ENCODE data around the gene GNA14. TPM values are rescaled to one million over a fixed set of nuclear protein-coding genes. Genes with fewer than 3 reads are reported as not detected.

The GNA14 gene
- total RNA-seq, 1 experiment from 2014 or later: 0.37 TPM

DNA sequence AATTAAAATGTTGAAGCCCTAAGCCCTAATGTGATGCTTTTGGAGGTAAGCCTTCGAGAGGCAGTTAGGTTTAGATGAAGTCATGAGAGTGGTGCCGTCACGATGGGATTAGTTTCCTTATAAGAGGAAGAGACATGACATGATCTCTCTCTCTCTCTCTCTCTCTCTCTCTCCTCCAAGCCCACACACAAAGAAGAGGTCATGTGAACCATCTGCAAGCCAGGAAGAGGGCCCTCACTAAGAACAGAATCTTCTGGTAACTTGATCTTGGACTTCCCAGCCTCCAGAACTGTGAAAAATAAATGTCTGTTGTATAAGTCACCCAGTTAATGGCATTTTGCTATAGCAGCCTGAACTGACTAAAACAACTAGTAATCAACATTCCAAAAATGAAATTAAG lies 175.5 kb downstream of the GNA14 start:
- H3K36me3 Mint-ChIP-seq (ENCODE audit: insufficient read depth in 1 of 3, low read depth in 3 of 3): peaks cover 2 to 11% (median 4%) of the 10 kb centered on the region in 3 experiments; a peak in 6 of 7 replicates
- Histone ChIP-seq H3K9ac (ENCODE audit: extremely low read depth, insufficient read length, low read length) (no peak overlapping the region), H3K9me3 (ENCODE audit: control insufficient read depth, low read depth, low read length) (no peaks in the 10 kb centered on the region), H4K8ac (replicated peaks; ENCODE audit: insufficient read length, low read depth, low read length) (no peak overlapping the region), H3K56ac (ENCODE audit: insufficient read length, low read depth, low read length) (no peak overlapping the region), H3K4me1 (ENCODE audit: insufficient read depth, low read length) (no peaks in the 10 kb centered on the region; the same call in 1 of the 2 replicates), H4K5ac (ENCODE audit: insufficient read length, low read depth, low read length) (no peak overlapping the region), H2BK12ac (ENCODE audit: insufficient read length, low read depth, low read length) (no peak overlapping the region), H2BK120ac (ENCODE audit: low read depth, low read length, poor library complexity, severe bottlenecking) (no peak overlapping the region), H2AK5ac (ENCODE audit: insufficient read length, low read length) (no peak overlapping the region), H3K18ac (ENCODE audit: insufficient read length, low read depth, low read length) (no peak overlapping the region), H3K4me2 (ENCODE audit: insufficient read depth, insufficient read length, low read length) (no peak overlapping the region), H3K14ac (ENCODE audit: insufficient read depth, low read length) (no peak overlapping the region), H2BK5ac (ENCODE audit: insufficient read length, low read length) (no peak overlapping the region), H3K4ac (ENCODE audit: low read depth, low read length) (no peak overlapping the region), H3K23me2 (ENCODE audit: insufficient read length, low read depth, low read length, poor library complexity, severe bottlenecking) (no peaks in the 10 kb centered on the region), H2AFZ (ENCODE audit: low read length) (no peak overlapping the region), H3T11ph (ENCODE audit: low read length) (no peak overlapping the region), H3K23ac (ENCODE audit: insufficient read length, low read depth, low read length) (no peak overlapping the region), H3K79me1 (ENCODE audit: insufficient read depth, low read depth, low read length, poor library complexity, severe bottlenecking) (no peaks in the 10 kb centered on the region), H4K20me1 (ENCODE audit: control insufficient read depth, insufficient read depth, insufficient read length) (no peaks in the 10 kb centered on the region), H3K27me3 (ENCODE audit: insufficient read depth, low read length) (no peaks in the 10 kb centered on the region), H3K27ac (ENCODE audit: insufficient read length, low read depth, low read length) (no peak overlapping the region), H3K79me2 (ENCODE audit: insufficient read depth, low read length) (no peaks in the 10 kb centered on the region), H4K91ac (ENCODE audit: insufficient read length, low read depth, low read length) (no peak overlapping the region), H2BK15ac (ENCODE audit: low read depth, low read length) (no peak overlapping the region), H2BK20ac (ENCODE audit: low read depth, low read length, poor library complexity, severe bottlenecking) (no peak overlapping the region)
- WGBS (ENCODE audit: extremely low coverage, insufficient read length, low lambda C conversion rate): no CpG with 5 or more reads among the region's 3 CpGs
- no peak overlapping the region for H3K4me3 Mint-ChIP-seq
- no peak for DNase-seq
- H3K27me3 Mint-ChIP-seq (ENCODE audit: low read depth): peaks cover 2% of the 10 kb centered on the region; the same call in 1 of the 2 replicates
- H3K4me1 Mint-ChIP-seq: peaks cover 2 to 5% of the 10 kb centered on the region in 2 experiments; a peak in 3 of 4 replicates
- peaks cover 8 to 26% of the 10 kb centered on the region in 2 experiments for H3K9me3 Mint-ChIP-seq
- H3K27ac Mint-ChIP-seq: no peak overlapping the region
- TF ChIP-seq, protein P1, sequence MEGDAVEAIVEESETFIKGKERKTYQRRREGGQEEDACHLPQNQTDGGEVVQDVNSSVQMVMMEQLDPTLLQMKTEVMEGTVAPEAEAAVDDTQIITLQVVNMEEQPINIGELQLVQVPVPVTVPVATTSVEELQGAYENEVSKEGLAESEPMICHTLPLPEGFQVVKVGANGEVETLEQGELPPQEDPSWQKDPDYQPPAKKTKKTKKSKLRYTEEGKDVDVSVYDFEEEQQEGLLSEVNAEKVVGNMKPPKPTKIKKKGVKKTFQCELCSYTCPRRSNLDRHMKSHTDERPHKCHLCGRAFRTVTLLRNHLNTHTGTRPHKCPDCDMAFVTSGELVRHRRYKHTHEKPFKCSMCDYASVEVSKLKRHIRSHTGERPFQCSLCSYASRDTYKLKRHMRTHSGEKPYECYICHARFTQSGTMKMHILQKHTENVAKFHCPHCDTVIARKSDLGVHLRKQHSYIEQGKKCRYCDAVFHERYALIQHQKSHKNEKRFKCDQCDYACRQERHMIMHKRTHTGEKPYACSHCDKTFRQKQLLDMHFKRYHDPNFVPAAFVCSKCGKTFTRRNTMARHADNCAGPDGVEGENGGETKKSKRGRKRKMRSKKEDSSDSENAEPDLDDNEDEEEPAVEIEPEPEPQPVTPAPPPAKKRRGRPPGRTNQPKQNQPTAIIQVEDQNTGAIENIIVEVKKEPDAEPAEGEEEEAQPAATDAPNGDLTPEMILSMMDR (conservative IDR thresholded peaks at IDR 0.05): no peak
